Heart right ventricle (tissue), 16 donors: ENCODE results near the gene CDT1. TPM values are rescaled to one million over a fixed set of nuclear protein-coding genes. Genes with fewer than 3 reads are reported as not detected.

Source experiments
- ATAC-seq, 8 donors: fragments of 200-7000 bp; cut with Tn5 transposase; one replicate each; pipeline ENCODE4 v1.9.1; 2020; ENCODE audit warnings: mild to moderate bottlenecking in 8 of 8, moderate library complexity in 8 of 8, moderate number of reproducible peaks in 1 of 8
- DNase-seq, 2 donors: peaks; one replicate each; pipeline ENCODE4 v3.0.0-alpha.2; 2020
- H3K27ac ChIP-seq, 10 donors: fragments of 200-600 bp; sonication (generic) in 2 of 10; one replicate each; pipeline versions ENCODE4 v1.5.0 to v1.8.0; 2020 to 2022; ENCODE audit warnings: mild to moderate bottlenecking in 3 of 10
- H3K27me3 ChIP-seq, 7 donors: fragments of 200-600 bp; one replicate each; pipeline ENCODE4 v1.8.0; 2021 to 2022; ENCODE audit warnings: mild to moderate bottlenecking in 2 of 7
- H3K36me3 ChIP-seq, 9 donors: fragments of 200-600 bp; sonication (generic) in 1 of 9; one replicate each; pipeline versions ENCODE4 v1.5.0 to v1.8.0; 2020 to 2022; ENCODE audit warnings: mild to moderate bottlenecking in 2 of 9
- H3K4me1 ChIP-seq, 9 donors: fragments of 200-600 bp; sonication (generic) in 1 of 9; one replicate each; pipeline versions ENCODE4 v1.5.0 to v1.8.0; 2020 to 2022; ENCODE audit warnings: mild to moderate bottlenecking in 4 of 9
- H3K4me3 ChIP-seq, 10 donors: fragments of 200-600 bp; sonication (generic) in 2 of 10; one replicate each; pipeline versions ENCODE4 v1.5.0 to v1.8.0; 2020 to 2022; ENCODE audit warnings: mild to moderate bottlenecking in 7 of 10, moderate library complexity in 2 of 10
- H3K9me3 ChIP-seq, 11 donors: fragments of 200-600 bp in 10 of 11; sonication (generic) in 2 of 11; one replicate each; pipeline versions ENCODE4 v1.5.0 to v1.8.0; 2013 to 2022; ENCODE audit warnings: mild to moderate bottlenecking in 2 of 11, control low read depth in 1 of 11, moderate library complexity in 1 of 11
- WGBS, 2 donors: extraction: QIAGEN DNeasy Blood & Tissue Kit; methylation state at CpG; one replicate each; pipeline ENCODE4 v1.1.7; 2013; ENCODE audit warnings: inconsistent platforms in 1 of 2; 5-methylcytosine and 5-hydroxymethylcytosine counted together
- intact Hi-C, 10 donors: fragments of 100-400 bp; cut with DNase I; formaldehyde crosslinking; loops; one replicate each; pipeline versions ENCODE4 v1.11.1 to v1.14.2; 2022
- polyA plus RNA-seq, 2 donors: library from polyadenylated mRNA; stranded (reverse); fragments of 200-250 nt; gene quantifications; one replicate each; pipeline ENCODE4 v1.2.3, GENCODE V29; 2013
- total RNA-seq, 10 donors: library from RNA; stranded (reverse); fragmentation: NEBNext Ultra II Directional in 3 of 10; extraction: Animal tissue kit (Norgen Biotek cat#: 25700) in 3 of 10; gene quantifications; one replicate each; pipeline versions ENCODE4 v1.2.1 to v1.2.4, GENCODE V29; 2021 to 2023
- TF ChIP-seq, protein P1 (sequence below), 9 donors: fragments of 200-600 bp; sonication (generic) in 2 of 9; IDR thresholded peaks; one replicate each; pipeline versions ENCODE4 v1.5.0 to v1.8.0; 2021 to 2022; ENCODE audit warnings: antibody characterized with exemption in 9 of 9, mild to moderate bottlenecking in 5 of 9, moderate library complexity in 1 of 9
- donor health status: Arrhythmogenic right ventricular cardiomyopathy.
- donor health status: ischemic (EF 13 %, LVEDD 7.1; RV severe dilation, severe dysfunction).
- donor health status: healthy with polysubstance abuse.
- donor health status: DM: no; HTN: yes; CAD: no.
- donor health status: DM: no; HTN: no; CAD: no.
- donor health status: ischemic (EF 25% LVEDD 6.9; RV normal size, moderate dysfunction).
- donor health status: ischemic (EF 25% LVEDD 5.7; RV mildly dilated, moderate dysfunction).
- donor health status: healthy.
- donor health status: DM: yes; HTN: yes; CAD: no.
- donor health status: Ischemic cardiomyopathy.
- donor health status: ischemic (EF 35%, LVEDD 5.7; RV mildly dilated, moderate dysfunction).
- donor health status: nonischemic (EF 11% LVEDD 7.7; RV severe dilation, severe dysfunction).
- donor health status: DM: yes; HTN: yes; CAD: no.
- donor health status: PGD.
- donor health status: ischemic (EF 29% LVEDD 5.4; RV normal size, mild dysfunction).
- donor health status: nonischemic (EF 23%, LVEDD 6.1; RV moderate dilation, normal function).

CDT1 gene
- total and polyA plus RNA-seq, 12 donors = 0.15 to 2.6 (median 0.35) TPM

DNA sequence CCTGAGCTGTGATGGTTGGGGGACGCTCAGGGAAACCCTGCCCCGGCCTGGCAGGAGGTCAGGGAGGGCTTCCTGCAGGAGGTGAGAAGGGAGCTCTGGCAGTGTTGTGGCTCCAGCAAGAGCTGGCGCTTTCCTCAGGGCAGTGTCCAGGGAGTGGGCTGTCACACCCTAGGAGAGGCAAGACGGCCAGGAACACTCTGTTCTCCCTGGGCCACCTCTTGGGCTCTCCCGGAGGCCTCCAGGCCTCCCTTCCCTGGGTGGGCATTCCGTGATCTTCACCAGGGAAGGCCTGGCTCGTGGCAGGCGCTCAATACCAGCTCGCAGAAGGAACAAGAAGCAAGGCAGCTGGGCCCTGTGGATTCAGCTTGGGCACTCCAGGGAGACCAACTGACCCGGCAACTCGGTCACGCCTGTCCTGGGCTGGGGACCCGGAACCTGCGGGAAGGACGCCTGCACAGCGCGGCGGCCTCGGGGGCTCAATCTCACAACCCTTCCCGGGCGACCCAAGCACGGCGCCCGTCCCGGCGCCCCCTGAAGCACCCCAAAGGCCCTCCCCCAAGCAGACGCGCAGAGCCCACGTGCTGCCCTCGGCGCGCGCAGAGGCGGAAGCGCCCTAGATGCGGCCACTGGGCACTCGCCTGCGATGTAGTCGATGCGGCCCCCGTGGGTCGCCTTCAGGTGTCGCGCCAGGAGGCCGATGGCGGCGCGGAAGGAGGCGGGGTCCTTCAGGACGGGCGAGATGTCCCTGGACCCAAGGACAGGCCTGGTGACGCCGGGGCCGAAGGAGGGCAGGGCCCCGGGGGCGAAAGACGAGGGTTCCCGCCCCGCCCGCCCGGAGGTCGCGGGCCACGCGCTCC lies 7.6 kb downstream of the CDT1 start:
- intact Hi-C loops = loop anchor here in 8 of 10 donors (2.0 to 10.0 kb wide), 9 partner anchors 46 to 406 kb away; partner anchors contain the start of genes GALNS (in 4 of the 8), TRAPPC2L (in 4 of the 8), CDH15 (in 2 of the 8) and ZNF778 (in 1 of the 8)
- Histone ChIP-seq H3K36me3 (peaks cover 0 to 30% (median 0%) of the 10 kb centered on the region in 9 donors), H3K9me3 (no peaks in the 10 kb centered on the region), H3K27me3 (no peaks in the 10 kb centered on the region), H3K4me1 (peaks cover 12 to 40% (median 30%) of the 10 kb centered on the region in 9 donors), H3K27ac (peak overlapping the region; percentile 87 to 97 (median 94)), H3K4me3 (peak overlapping the region; percentile 43 to 94 (median 80))
- 4 to 5% methylated on average over 62 to 65 of the region's 65 CpGs for WGBS, 2 donors
- DNase-seq (peak; percentile 72 to 80), ATAC-seq (peak; percentile 71 to 84 (median 81))
- TF ChIP-seq, protein P1, sequence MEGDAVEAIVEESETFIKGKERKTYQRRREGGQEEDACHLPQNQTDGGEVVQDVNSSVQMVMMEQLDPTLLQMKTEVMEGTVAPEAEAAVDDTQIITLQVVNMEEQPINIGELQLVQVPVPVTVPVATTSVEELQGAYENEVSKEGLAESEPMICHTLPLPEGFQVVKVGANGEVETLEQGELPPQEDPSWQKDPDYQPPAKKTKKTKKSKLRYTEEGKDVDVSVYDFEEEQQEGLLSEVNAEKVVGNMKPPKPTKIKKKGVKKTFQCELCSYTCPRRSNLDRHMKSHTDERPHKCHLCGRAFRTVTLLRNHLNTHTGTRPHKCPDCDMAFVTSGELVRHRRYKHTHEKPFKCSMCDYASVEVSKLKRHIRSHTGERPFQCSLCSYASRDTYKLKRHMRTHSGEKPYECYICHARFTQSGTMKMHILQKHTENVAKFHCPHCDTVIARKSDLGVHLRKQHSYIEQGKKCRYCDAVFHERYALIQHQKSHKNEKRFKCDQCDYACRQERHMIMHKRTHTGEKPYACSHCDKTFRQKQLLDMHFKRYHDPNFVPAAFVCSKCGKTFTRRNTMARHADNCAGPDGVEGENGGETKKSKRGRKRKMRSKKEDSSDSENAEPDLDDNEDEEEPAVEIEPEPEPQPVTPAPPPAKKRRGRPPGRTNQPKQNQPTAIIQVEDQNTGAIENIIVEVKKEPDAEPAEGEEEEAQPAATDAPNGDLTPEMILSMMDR (IDR thresholded peaks at IDR 0.05) = peak in 1 of 9 donors; percentile 10

- Histone ChIP-seq H3K27me3 (no peaks in the 10 kb centered on the region), H3K9me3 (no peaks in the 10 kb centered on the region), H3K27ac (peak within 1 kb of the TSS; percentile 87 to 97 (median 94)), H3K4me1 (peaks cover 12 to 40% (median 30%) of the 10 kb centered on the region in 9 donors), H3K36me3 (peaks cover 0 to 26% (median 0%) of the 10 kb centered on the region in 9 donors), H3K4me3 (peak within 1 kb of the TSS; percentile 43 to 94 (median 80))
- TF ChIP-seq, protein P1 (IDR thresholded peaks at IDR 0.05) = peak in 6 of 9 donors; percentile 29 to 63 (median 54)
- DNase-seq = peak; percentile 94 to 97
- intact Hi-C loops = loop anchor here in 8 of 10 donors (1.0 to 10.0 kb wide), 10 partner anchors 45 to 405 kb away; partner anchors contain the start of genes GALNS (in 4 of the 8), TRAPPC2L (in 4 of the 8), CDH15 (in 2 of the 8) and ZNF778 (in 1 of the 8)
- 0% methylated on average over 83 to 84 of the region's 84 CpGs for WGBS, 2 donors
- peak; percentile 90 to 96 (median 94) for ATAC-seq
These were observed 8.4 kb downstream of the CDT1 start, which contains the start of gene APRT for GRCh38 chr16:88811769-88812512. Gene APRT, minus strand, starts transcription at chr16:88811928. Its CDS starts 29 bp downstream, at chr16:88811899.

DNA sequence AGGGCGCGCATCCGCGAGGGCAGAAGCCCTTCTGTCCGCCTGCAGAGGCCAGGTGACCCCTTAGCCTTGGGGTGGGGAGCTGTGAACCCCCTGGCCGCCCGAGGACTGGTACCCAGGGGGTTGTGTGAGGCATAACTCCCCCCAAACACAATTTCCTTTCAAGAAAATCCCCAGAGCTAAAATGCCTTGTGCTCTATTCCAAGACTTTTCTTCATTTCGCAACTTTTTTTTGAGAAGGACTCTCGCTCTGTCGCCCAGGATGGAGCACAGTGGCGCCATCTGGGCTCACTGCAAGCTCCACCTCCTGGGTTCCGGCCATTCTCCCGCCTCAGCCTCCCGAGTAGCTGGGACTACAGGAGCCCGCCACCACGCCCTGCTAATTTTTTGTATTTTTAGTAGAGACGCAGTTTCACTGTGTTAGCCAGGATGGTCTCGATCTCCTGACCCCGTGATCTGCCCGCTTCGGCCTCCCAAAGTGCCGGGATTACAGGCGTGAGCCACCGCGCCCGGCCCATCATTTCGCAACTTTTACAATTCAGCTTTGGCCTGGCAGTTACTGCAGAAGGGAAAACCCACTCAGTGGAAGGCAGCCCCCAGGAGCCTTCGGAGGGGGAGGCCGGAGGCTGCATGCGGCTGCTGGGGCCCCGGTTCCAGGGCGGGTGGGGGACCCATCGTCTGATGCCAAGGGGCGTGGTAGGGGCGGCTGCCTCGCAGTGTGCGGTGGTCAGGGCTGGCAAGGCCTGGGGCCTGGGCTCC lies 9.1 kb downstream of the CDT1 start:
- H3K4me3 ChIP-seq = peak overlapping the region; percentile 43 to 94 (median 80)
- H3K9me3 ChIP-seq = no peaks in the 10 kb centered on the region
- TF ChIP-seq, protein P1 (IDR thresholded peaks at IDR 0.05) = peak in 2 of 9 donors; percentile 5 to 15
- peaks cover 12 to 40% (median 30%) of the 10 kb centered on the region in 9 donors for H3K4me1 ChIP-seq
- WGBS, 2 donors = 47 to 48% methylated on average over 37 of the region's 37 CpGs
- H3K27me3 ChIP-seq = no peaks in the 10 kb centered on the region
- intact Hi-C loops = loop anchor here in 8 of 10 donors (1.0 to 10.0 kb wide), 10 partner anchors 45 to 405 kb away; partner anchors contain the start of genes TRAPPC2L (in 4 of the 8), GALNS (in 3 of the 8), CDH15 (in 2 of the 8) and ZNF778 (in 1 of the 8)
- peaks cover 0 to 26% (median 0%) of the 10 kb centered on the region in 9 donors for H3K36me3 ChIP-seq
- peak in 1 of 2 donors; percentile 69 for DNase-seq
- H3K27ac ChIP-seq = peak overlapping the region; percentile 87 to 97 (median 94)
- peak in 3 of 8 donors; percentile 0 to 10 (median 2) for ATAC-seq
